H9 (cell line): Measurements from ENCODE around the gene SIVA1. TPM values are rescaled to one million over a fixed set of nuclear protein-coding genes. Genes with fewer than 3 reads are reported as not detected.
A peak's percentile ranks its signal among the peaks of the same experiment; 100 is the strongest.

ENCODE experiments used
- DNase-seq: peaks from one replicate; pipeline ENCODE4 v3.0.0-alpha.2; 2017
- H2AFZ ChIP-seq: one replicate; pipeline ENCODE4 v1.6.1; 2013; ENCODE audit warnings: mild to moderate bottlenecking, low read length, control low read depth, moderate library complexity
- H2AK5ac ChIP-seq: 2 replicates; pipeline ENCODE4 v1.6.1; 2013; ENCODE audit warnings: low read length, control low read depth, mixed read lengths; ENCODE audit not compliant: insufficient read length
- H2BK120ac ChIP-seq: one replicate; pipeline ENCODE4 v1.6.1; 2013; ENCODE audit warnings: low read depth, mild to moderate bottlenecking, low read length, control low read depth, inconsistent platforms; ENCODE audit not compliant: poor library complexity, severe bottlenecking
- H2BK12ac ChIP-seq: 2 replicates; pipeline ENCODE4 v1.6.1; 2013; ENCODE audit warnings: low read length, control low read depth, mixed read lengths, low read depth; ENCODE audit not compliant: insufficient read length
- H2BK15ac ChIP-seq: 2 replicates; pipeline ENCODE4 v1.6.1; 2013; ENCODE audit warnings: low read depth, low read length, control low read depth
- H2BK20ac ChIP-seq: one replicate; pipeline ENCODE4 v1.6.1; 2013; ENCODE audit warnings: low read depth, mild to moderate bottlenecking, low read length, control low read depth, inconsistent platforms; ENCODE audit not compliant: poor library complexity, severe bottlenecking
- H2BK5ac ChIP-seq: 2 replicates; pipeline ENCODE4 v1.6.1; 2013; ENCODE audit warnings: low read length, control low read depth, mixed read lengths; ENCODE audit not compliant: insufficient read length
- H3K14ac ChIP-seq: 2 replicates; pipeline ENCODE4 v1.6.1; 2013; ENCODE audit warnings: low read length, control low read depth; ENCODE audit not compliant: insufficient read depth
- H3K18ac ChIP-seq: 2 replicates; pipeline ENCODE4 v1.6.1; 2013; ENCODE audit warnings: low read depth, mild to moderate bottlenecking, mixed read lengths, low read length, control low read depth; ENCODE audit not compliant: insufficient read length
- H3K23ac ChIP-seq: 2 replicates; pipeline ENCODE4 v1.6.1; 2013; ENCODE audit warnings: low read length, control low read depth, mixed read lengths, low read depth; ENCODE audit not compliant: insufficient read length
- H3K23me2 ChIP-seq: 2 replicates; pipeline ENCODE4 v1.6.1; 2013; ENCODE audit warnings: low read depth, mild to moderate bottlenecking, mixed read lengths, low read length, control low read depth; ENCODE audit not compliant: insufficient read length, poor library complexity, severe bottlenecking
- H3K27ac ChIP-seq: 2 replicates; pipeline ENCODE4 v1.5.1; 2013; ENCODE audit warnings: low read length, control low read depth, mixed read lengths, low read depth; ENCODE audit not compliant: insufficient read length
- H3K27me3 ChIP-seq: 2 replicates; pipeline ENCODE4 v1.6.1; 2013; ENCODE audit warnings: low read length, control low read depth, inconsistent platforms; ENCODE audit not compliant: insufficient read depth
- H3K4ac ChIP-seq: 2 replicates; pipeline ENCODE4 v1.6.1; 2013; ENCODE audit warnings: low read depth, mild to moderate bottlenecking, control low read depth, inconsistent platforms, low read length, moderate library complexity
- H3K4me1 ChIP-seq: 2 replicates; pipeline ENCODE4 v1.6.1; 2013; ENCODE audit warnings: low read length, control low read depth, inconsistent platforms; ENCODE audit not compliant: insufficient read depth
- H3K4me2 ChIP-seq: 2 replicates; pipeline ENCODE4 v1.6.1; 2013; ENCODE audit warnings: low read length, control low read depth, mixed read lengths; ENCODE audit not compliant: insufficient read length, insufficient read depth
- H3K56ac ChIP-seq: 2 replicates; pipeline ENCODE4 v1.6.1; 2013; ENCODE audit warnings: low read depth, mild to moderate bottlenecking, mixed read lengths, low read length, control low read depth; ENCODE audit not compliant: insufficient read length
- H3K79me1 ChIP-seq: 2 replicates; pipeline ENCODE4 v1.6.1; 2013; ENCODE audit warnings: low read depth, mild to moderate bottlenecking, moderate library complexity, low read length, control low read depth, inconsistent platforms; ENCODE audit not compliant: insufficient read depth, poor library complexity, severe bottlenecking
- H3K79me2 ChIP-seq: 2 replicates; pipeline ENCODE4 v1.6.1; 2013; ENCODE audit warnings: low read length, control low read depth, inconsistent platforms; ENCODE audit not compliant: insufficient read depth
- H3K9ac ChIP-seq: 2 replicates; pipeline ENCODE4 v1.6.1; 2013; ENCODE audit warnings: low read length, control low read depth, mixed read lengths; ENCODE audit not compliant: insufficient read length; ENCODE audit errors: extremely low read depth
- H3K9me3 ChIP-seq: one replicate; pipeline ENCODE4 v1.6.1; 2013; ENCODE audit warnings: low read depth, low read length, inconsistent platforms; ENCODE audit not compliant: control insufficient read depth
- H3T11ph ChIP-seq: one replicate; pipeline ENCODE4 v1.6.1; 2013; ENCODE audit warnings: mild to moderate bottlenecking, low read length, control low read depth, inconsistent platforms
- H4K20me1 ChIP-seq: one replicate; pipeline ENCODE4 v1.6.1; 2013; ENCODE audit not compliant: control insufficient read depth, insufficient read length, insufficient read depth
- H4K5ac ChIP-seq: 2 replicates; pipeline ENCODE4 v1.6.1; 2013; ENCODE audit warnings: low read depth, mild to moderate bottlenecking, mixed read lengths, low read length, control low read depth; ENCODE audit not compliant: insufficient read length
- H4K8ac ChIP-seq: replicated peaks from 2 replicates; pipeline ENCODE4 v1.6.1; 2013; ENCODE audit warnings: low read length, control low read depth, mixed read lengths, low read depth; ENCODE audit not compliant: insufficient read length
- H4K91ac ChIP-seq: 2 replicates; pipeline ENCODE4 v1.6.1; 2013; ENCODE audit warnings: low read depth, mild to moderate bottlenecking, moderate library complexity, mixed read lengths, low read length, control low read depth; ENCODE audit not compliant: insufficient read length
- H3K27ac Mint-ChIP-seq, 3 experiments: 2 replicates in 2 of 3; 3 replicates in 1 of 3; pipeline ENCODE4 v1.8.0; 2020 to 2021; ENCODE audit warnings: mixed read lengths in 3 of 3, mild to moderate bottlenecking in 1 of 3, moderate library complexity in 1 of 3
- H3K27me3 Mint-ChIP-seq: 2 replicates; pipeline ENCODE4 v1.8.0; 2021; ENCODE audit warnings: low read depth, mild to moderate bottlenecking, moderate library complexity, mixed read lengths
- H3K36me3 Mint-ChIP-seq, 3 experiments: 2 replicates in 2 of 3; 3 replicates in 1 of 3; pipeline ENCODE4 v1.8.0; 2020 to 2021; ENCODE audit warnings: low read depth in 3 of 3, mixed read lengths in 3 of 3; ENCODE audit not compliant: insufficient read depth in 1 of 3
- H3K4me1 Mint-ChIP-seq, 2 experiments: 2 replicates each; pipeline ENCODE4 v1.8.0; 2020; ENCODE audit warnings: mixed read lengths in 2 of 2
- H3K4me3 Mint-ChIP-seq, 2 experiments: 2 replicates in 1 of 2; 3 replicates in 1 of 2; pipeline ENCODE4 v1.8.0; 2020 to 2021; ENCODE audit warnings: mild to moderate bottlenecking in 2 of 2, mixed read lengths in 2 of 2, moderate library complexity in 1 of 2
- H3K9me3 Mint-ChIP-seq, 2 experiments: 2 replicates in 1 of 2; 3 replicates in 1 of 2; pipeline ENCODE4 v1.8.0; 2020; ENCODE audit warnings: mild to moderate bottlenecking in 2 of 2, mixed read lengths in 2 of 2, moderate library complexity in 1 of 2
- CTCF ChIP-seq: fragments of 200-600 bp; sonication (generic); conservative IDR thresholded peaks from 3 replicates; pipeline ENCODE4 v1.8.0; 2021; ENCODE audit warnings: antibody characterized with exemption, mild to moderate bottlenecking
- WGBS: extraction: QIAGEN DNeasy Blood & Tissue Kit; methylation state at CpG from one replicate; pipeline ENCODE4 v1.1.7; 2013; ENCODE audit warnings: missing lambda C conversion rate, low lambda C conversion rate, mixed read lengths; ENCODE audit not compliant: insufficient read length; ENCODE audit errors: extremely low coverage; 5-methylcytosine and 5-hydroxymethylcytosine counted together
- total RNA-seq: library from RNA; stranded (reverse); gene quantifications from 2 replicates; pipeline ENCODE4 v1.2.1, GENCODE V29; 2021

Gene SIVA1
- total RNA-seq, 1 experiment from 2014 or later = 125 TPM

GRCh38 chr14:104719343-104719742, 33.6 kb upstream of the SIVA1 start:
- no peaks in the 10 kb centered on the region for H3K9me3 ChIP-seq
- H3K4ac ChIP-seq = no peak overlapping the region
- H3T11ph ChIP-seq = no peak overlapping the region
- no peak for DNase-seq
- H3K18ac ChIP-seq = no peak overlapping the region
- H4K8ac ChIP-seq = no peak overlapping the region
- H4K20me1 ChIP-seq = peaks cover 3% of the 10 kb centered on the region
- H3K4me2 ChIP-seq = no peak overlapping the region
- H2BK5ac ChIP-seq = no peak overlapping the region
- no peak overlapping the region; a peak in 1 of 5 replicates for H3K4me3 Mint-ChIP-seq
- H3K23ac ChIP-seq = no peak overlapping the region
- no peak overlapping the region for H2AK5ac ChIP-seq
- peaks cover 2 to 25% (median 18%) of the 10 kb centered on the region in 3 experiments; a peak in 6 of 7 replicates for H3K36me3 Mint-ChIP-seq
- no peaks in the 10 kb centered on the region for H3K79me1 ChIP-seq
- H3K4me1 ChIP-seq = no peaks in the 10 kb centered on the region
- H2BK120ac ChIP-seq = no peak overlapping the region
- no peak overlapping the region for H3K56ac ChIP-seq
- H3K23me2 ChIP-seq = no peaks in the 10 kb centered on the region
- peaks cover 3% of the 10 kb centered on the region; the same call in 1 of the 2 replicates for H3K27me3 Mint-ChIP-seq
- no peak overlapping the region for H3K9ac ChIP-seq
- no peak overlapping the region for H4K91ac ChIP-seq
- H3K9me3 Mint-ChIP-seq = no peaks in the 10 kb centered on the region; a peak in 1 of 5 replicates
- no peak for TF ChIP-seq CTCF
- no peak overlapping the region for H2BK15ac ChIP-seq
- H2AFZ ChIP-seq = no peak overlapping the region
- no peak overlapping the region for H3K27ac ChIP-seq
- no peaks in the 10 kb centered on the region for H3K27me3 ChIP-seq
- WGBS = no CpG with 5 or more reads among the region's 15 CpGs
- H3K14ac ChIP-seq = no peak overlapping the region
- H2BK12ac ChIP-seq = no peak overlapping the region
- peak overlapping the region in 1 of 3 experiments; percentile 15; a peak in 1 of 7 replicates for H3K27ac Mint-ChIP-seq
- no peaks in the 10 kb centered on the region for H3K79me2 ChIP-seq
- H3K4me1 Mint-ChIP-seq = 0 out of 4 replicates have a peak, but pooled peaks cover 0 to 2% of the 10 kb centered on the region in 2 experiments
- H2BK20ac ChIP-seq = no peak overlapping the region
- no peak overlapping the region for H4K5ac ChIP-seq
